Stimulated activated CD8-positive, alpha-beta memory T cell treated with anti-CD3 and anti-CD28 coated beads, Interleukin-12 subunit alpha, Interleukin-12 subunit beta, amount 100 ng/mL, for 24 hours (primary cell): Measurements from ENCODE around the gene POLR3C.
"Not testable (repeated sequence)": the region's sequence is repeated elsewhere in the genome, so short reads cannot be mapped to it uniquely, and the experiment has no call there.

Experiments used
- DNase-seq: peaks from one replicate; pipeline ENCODE4 v3.0.0-alpha.2; 2020; ENCODE audit errors: extremely low read depth

POLR3C gene

GRCh38 chr1:145818095-145818494 lies 5.9 kb upstream of the POLR3C start:
- DNase-seq = not testable (repeated sequence)

- not testable (repeated sequence) for DNase-seq
These were observed 1.1 kb upstream of the POLR3C start for GRCh38 chr1:145822779-145823331.

GRCh38 chr1:145824499-145824842 lies 471 bp downstream of the POLR3C start:
- no peak for DNase-seq

- DNase-seq = no peak
These were observed 2.0 kb downstream of the POLR3C start for GRCh38 chr1:145826030-145826429.

GRCh38 chr1:145827966-145828365 lies 4.0 kb downstream of the POLR3C start:
- no peak for DNase-seq

GRCh38 chr1:145828367-145829026 lies 4.5 kb downstream of the POLR3C start:
- no peak for DNase-seq

- not testable (repeated sequence) for DNase-seq
These were observed 6.8 kb downstream of the POLR3C start for GRCh38 chr1:145830810-145831209.

GRCh38 chr1:145837656-145838055 lies 13.7 kb downstream of the POLR3C start:
- no peak for DNase-seq

GRCh38 chr1:145843031-145843430 lies 19.0 kb downstream of the POLR3C start:
- DNase-seq = no peak

- DNase-seq = no peak
These were observed 21.1 kb downstream of the POLR3C start for GRCh38 chr1:145845144-145845513.

- peak; percentile 54 for DNase-seq
These were observed 21.6 kb downstream of the POLR3C start, which contains the start of gene NUDT17 for GRCh38 chr1:145845514-145846161. NUDT17 (plus strand) TSS chr1:145845630; CDS start chr1:145845641, 11 bp downstream.

GRCh38 chr1:145846201-145846612 lies 22.2 kb downstream of the POLR3C start:
- no peak for DNase-seq

- DNase-seq = no peak
These were observed 23.8 kb downstream of the POLR3C start for GRCh38 chr1:145847827-145848226.

GRCh38 chr1:145849356-145850160 lies 25.6 kb downstream of the POLR3C start:
- no peak for DNase-seq

GRCh38 chr1:145855426-145855948 lies 31.5 kb downstream of the POLR3C start:
- no peak for DNase-seq

GRCh38 chr1:145857170-145857569 lies 33.2 kb downstream of the POLR3C start:
- DNase-seq = no peak

GRCh38 chr1:145858238-145858900 lies 34.4 kb downstream of the POLR3C start:
- DNase-seq = peak; percentile 34

- peak; percentile 76 for DNase-seq
These were observed 35.0 kb downstream of the POLR3C start, which contains the start of gene PIAS3 for GRCh38 chr1:145858901-145859490. PIAS3 (minus strand) TSS chr1:145859081; CDS start chr1:145858990, 91 bp downstream.

- peak; percentile 58 for DNase-seq
These were observed 35.6 kb downstream of the POLR3C start for GRCh38 chr1:145859491-145860023.

- DNase-seq = no peak
These were observed 39.5 kb downstream of the POLR3C start for GRCh38 chr1:145863282-145864018.
